HG03135 (cell line): Measurements from ENCODE around the gene DCST1.
A peak's percentile ranks its signal among the peaks of the same experiment; 100 is the strongest.

Experiments
- ATAC-seq: cut with Tn5 transposase; IDR thresholded peaks from one replicate; pipeline ENCODE4 v1.9.1; 2021; ENCODE audit warnings: mild to moderate bottlenecking, moderate library complexity; ENCODE audit not compliant: unreplicated experiment

Gene DCST1

DNA sequence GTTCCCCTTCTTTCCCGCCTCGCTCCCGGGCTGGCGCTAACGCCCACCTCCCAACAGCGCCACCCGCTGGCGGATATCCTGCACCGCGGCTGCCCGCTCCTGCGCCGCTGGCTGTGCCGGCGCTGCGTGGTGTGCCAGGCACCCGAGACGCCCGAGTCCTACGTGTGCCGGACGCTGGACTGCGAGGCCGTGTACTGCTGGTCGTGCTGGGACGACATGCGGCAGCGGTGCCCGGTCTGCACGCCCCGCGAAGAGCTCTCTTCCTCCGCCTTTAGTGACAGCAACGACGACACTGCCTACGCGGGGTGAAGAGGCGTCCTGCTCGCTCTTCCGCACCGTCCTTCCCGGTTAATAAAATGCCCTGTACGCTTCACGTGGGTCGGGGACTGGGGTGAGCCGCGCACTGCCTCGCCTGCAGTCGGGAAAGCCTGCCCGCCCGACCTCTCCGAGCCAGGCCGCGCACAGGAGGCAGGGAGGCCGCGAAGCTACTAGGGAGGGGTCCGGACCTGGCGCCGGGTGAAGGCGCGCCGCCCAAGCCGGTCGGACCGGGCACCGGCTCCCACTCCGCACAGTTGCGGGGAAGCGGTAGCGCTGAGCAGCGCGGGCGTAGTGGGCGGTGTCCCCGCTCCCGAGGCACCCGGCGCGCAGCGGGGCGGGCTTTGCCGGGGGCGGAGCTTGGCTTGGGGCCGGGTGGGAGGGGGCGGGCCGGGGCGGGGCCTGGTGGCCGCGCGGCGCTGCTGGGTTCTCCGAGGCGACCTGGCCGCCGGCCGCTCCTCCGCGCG, 17.1 kb downstream of the DCST1 start, which contains the start of gene ADAM15:
TSS of gene ADAM15 (plus strand) at position 757 of the 782 bp plus-strand sequence. CDS start 71 bp downstream, outside the sequence.
- ATAC-seq: peak; percentile 48

DNA sequence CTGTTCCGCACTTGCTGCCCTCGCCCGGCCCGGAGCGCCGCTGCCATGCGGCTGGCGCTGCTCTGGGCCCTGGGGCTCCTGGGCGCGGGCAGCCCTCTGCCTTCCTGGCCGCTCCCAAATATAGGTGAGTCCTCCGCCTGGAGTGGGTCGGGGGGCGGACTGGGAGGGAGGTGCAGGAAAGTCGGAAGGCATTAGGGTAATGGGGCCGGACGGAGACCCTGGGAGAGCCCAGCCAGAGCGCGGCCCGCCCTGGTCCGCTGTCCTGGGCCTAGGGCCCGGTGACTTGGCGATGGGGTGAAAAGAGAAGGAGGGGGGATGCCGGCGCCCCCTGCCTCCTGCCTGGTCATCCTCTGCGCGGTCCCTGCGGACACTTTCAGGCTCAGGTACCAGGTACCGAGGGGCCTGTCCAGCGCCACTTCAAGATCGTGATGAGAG, 17.7 kb downstream of the DCST1 start:
- ATAC-seq: peak; percentile 19

DNA sequence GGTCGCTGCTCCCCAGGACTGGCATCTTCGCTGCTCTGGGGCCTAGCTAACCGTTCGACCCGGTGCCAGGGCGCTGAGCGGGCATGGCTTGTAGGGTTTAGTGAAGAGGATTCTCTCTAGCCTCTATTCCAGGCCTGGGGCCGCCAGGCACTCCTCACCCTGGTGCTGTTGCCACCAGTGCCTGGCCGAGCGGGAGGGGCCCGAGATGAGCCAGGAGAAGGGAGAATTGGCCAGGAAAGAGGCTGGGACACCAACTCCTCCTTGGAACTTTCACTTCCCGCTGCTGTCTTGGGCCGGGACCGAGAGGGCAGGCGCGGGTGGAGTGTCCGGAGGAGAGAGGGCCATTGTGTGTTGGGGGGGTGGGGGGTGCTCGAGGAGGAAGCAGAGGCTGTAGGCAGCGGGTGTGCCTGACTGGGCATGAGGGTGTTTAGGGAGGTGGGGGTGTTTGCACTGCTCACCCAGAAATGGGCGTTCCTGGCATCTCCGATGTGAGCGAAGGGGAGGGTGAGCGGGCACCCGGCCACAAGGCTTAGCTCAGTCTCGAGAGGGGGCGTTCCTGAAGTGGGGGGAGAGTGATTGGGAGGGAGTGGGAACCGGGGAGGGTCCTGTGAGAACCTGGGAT, 18.3 kb downstream of the DCST1 start:
- ATAC-seq: peak; percentile 5

DNA sequence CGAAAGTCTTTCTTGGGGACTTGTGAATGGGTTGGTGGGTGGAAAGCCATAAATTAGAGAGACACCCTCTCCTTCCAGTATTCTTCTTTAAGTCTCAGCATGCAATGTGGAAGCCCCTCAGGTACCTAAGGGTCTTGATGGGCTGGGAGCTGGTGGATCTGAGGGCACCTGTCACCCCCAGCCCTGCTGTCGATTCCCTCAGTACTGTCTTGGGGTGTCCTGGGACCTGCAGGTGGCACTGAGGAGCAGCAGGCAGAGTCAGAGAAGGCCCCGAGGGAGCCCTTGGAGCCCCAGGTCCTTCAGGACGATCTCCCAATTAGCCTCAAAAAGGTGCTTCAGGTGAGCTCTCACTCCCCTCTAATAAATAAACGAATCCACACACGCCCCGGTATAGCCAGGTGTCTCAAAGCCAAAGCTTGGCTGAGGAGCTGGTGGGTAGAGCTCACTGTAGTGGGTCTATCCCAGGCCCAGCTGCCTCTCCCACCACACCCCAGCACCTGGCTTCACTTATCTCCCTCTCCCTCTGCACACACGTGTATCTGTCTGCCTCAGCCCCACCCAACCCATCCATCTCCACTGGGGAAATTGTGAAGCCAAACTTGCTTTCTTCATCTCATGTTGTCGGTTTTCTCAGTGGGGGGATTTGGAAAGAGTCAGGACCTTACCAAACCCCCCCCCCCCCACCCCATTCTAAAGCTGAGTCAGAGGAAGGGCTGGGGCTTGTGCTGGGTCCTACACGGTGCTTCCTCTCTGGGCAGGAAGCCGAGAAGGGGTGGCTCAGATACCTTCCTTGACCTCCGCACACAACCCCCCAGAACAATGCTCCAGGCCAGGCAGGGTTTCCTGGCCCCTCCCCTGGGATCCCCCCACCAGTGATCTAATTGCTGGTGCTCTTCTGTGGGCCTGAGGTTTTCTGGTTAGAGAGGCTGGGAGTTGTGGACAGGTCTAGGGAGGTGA, 19.1 kb downstream of the DCST1 start:
- ATAC-seq: no peak

DNA sequence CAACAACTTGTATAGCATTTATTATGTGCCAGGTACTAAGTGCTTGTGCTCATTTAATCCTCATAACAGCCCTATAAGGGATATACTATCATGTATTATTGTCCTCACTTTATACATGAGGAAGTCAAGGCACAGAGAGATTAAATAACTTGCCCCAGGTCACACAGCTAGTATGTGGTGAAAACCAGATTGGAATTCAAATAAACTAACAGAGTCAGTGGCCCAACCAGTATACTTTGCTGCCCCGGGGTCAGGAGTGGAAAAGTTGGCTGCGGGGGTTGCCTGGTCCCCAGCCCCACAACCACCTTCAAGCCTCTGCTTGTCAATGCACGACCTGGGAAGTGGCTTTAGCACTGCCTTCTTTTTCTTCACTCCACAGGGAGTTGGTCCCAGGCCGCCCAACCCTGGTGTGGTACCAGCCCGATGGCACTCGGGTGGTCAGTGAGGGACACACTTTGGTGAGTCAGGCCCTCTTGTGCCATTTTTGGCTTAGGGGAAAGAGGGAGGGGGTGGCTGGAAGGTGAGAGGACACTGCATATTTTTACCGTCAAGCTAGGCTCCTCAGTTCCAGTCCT, 20.0 kb downstream of the DCST1 start:
- no peak for ATAC-seq

DNA sequence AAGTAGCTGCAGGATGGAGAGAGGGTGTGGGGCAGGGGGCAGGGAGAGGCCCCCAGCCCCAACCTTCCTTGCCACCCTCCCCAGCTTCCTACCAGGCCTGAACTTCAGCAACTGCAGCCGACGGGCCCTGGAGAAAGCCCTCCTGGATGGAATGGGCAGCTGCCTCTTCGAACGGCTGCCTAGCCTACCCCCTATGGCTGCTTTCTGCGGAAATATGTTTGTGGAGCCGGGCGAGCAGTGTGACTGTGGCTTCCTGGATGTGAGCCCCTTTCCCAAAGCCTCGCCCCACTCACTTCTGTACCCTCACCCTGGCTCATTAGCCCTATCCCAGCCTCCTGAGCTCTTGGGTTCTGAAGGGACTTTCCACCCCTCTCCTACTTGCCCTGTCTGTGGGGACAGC, 23.5 kb downstream of the DCST1 start:
- ATAC-seq: no peak

DNA sequence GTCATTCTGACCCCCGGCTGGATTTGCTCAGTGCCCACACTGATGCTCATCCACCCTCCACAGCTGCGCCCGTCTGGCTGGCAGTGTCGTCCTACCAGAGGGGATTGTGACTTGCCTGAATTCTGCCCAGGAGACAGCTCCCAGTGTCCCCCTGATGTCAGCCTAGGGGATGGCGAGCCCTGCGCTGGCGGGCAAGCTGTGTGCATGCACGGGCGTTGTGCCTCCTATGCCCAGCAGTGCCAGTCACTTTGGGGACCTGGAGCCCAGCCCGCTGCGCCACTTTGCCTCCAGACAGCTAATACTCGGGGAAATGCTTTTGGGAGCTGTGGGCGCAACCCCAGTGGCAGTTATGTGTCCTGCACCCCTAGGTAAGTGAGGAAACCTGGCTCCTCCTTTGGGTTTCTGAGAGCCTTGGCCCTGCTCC, 24.2 kb downstream of the DCST1 start:
- ATAC-seq: no peak

DNA sequence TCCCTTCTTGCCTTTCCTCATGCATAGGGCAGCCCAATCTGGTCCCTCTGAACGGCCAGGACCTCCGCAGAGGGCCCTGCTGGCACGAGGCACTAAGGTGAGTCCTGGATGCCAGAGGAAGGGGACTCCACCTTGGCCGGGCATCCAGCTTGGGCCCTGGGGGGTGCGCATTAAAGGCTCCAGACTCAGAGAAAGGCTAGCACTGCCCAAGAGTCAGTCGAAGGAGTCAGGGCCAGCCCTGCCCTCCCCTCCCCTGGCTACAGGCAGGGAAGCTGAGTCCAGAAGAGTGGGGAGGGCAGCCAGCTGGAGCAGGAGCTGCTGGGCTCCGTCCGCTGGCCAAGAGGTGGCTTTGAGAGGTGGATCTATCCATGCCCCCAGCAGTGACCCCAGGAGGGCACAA, 27.1 kb downstream of the DCST1 start:
- no peak for ATAC-seq

DNA sequence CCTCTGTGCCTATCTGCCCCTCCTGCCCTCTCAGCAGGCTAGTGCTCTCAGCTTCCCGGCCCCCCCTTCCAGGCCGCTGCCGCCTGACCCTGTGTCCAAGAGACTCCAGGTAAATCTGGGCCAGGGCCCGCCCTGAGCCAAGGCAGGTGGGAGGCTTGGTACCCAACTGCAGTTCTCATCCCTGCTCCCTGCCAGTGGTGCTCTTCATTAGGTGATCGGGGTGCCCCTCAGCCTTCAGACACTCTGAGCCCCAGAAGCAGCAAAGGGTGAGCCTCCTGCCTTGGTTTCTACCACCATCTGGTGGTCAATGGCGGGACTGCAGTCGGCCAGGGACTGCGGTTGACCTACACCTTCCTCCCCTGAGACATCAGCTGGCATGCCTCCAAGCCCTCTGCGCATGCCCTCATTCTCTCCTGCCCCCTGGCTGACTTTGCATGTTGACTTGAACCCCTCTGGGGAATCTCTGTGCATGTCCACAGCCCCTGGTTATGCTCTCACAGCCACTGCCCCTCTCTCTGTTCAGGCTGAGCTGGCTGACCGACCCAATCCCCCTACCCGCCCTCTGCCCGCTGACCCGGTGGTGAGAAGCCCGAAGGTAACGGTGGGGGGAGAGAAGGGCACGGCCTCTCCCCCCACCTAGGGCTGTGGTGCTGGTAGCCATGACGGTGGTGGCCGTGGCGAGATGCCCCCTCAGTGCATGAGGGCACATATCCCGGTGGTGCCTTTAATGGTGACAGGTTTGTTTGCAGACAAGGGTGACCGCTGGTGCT, 27.9 kb downstream of the DCST1 start:
- ATAC-seq: peak; percentile 42

DNA sequence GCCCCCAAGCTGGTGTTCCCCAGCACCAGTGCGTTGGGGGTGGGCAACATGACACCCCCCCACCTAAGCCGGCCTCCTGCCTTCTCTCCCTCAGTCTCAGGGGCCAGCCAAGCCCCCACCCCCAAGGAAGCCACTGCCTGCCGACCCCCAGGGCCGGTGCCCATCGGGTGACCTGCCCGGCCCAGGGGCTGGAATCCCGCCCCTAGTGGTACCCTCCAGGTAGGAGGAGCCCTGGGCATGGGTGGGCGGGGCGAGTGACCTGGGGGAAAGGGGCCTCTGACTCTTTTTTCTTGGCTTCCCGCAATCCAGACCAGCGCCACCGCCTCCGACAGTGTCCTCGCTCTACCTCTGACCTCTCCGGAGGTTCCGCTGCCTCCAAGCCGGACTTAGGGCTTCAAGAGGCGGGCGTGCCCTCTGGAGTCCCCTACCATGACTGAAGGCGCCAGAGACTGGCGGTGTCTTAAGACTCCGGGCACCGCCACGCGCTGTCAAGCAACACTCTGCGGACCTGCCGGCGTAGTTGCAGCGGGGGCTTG, 28.6 kb downstream of the DCST1 start:
- ATAC-seq: no peak

DNA sequence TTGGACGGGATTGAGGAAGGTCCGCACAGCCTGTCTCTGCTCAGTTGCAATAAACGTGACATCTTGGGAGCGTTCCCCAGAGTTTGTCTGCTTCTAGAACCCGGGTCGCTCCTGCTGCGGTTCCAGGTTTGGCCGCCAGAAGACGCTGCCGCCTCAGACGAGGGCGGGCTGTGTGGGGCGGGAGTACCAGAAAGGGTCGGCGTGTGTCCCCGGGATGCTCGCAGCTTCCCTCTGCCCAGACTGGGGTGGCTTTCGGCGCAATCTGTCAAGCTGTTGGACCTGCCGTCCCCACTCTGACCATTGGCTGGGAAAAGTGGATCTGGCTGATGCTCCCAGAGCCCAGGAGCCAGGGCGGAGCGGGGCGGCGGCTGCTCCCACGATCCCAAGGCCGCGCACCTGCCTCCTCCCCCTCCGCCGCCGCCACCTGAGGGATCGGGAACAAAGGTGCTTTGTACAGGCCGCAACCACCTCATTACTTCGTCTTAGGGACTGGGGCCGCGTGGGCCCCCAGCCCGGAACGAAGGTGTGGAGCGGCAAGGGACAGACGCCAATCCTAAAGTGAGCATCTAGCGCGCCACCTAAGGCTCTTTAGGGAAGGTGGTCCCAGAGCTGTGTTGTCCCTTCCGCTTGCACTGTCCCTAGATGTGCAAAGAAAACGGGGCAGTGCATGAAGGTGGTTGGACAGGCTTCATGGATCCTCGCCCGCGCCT, 29.2 kb downstream of the DCST1 start:
- ATAC-seq: no peak

DNA sequence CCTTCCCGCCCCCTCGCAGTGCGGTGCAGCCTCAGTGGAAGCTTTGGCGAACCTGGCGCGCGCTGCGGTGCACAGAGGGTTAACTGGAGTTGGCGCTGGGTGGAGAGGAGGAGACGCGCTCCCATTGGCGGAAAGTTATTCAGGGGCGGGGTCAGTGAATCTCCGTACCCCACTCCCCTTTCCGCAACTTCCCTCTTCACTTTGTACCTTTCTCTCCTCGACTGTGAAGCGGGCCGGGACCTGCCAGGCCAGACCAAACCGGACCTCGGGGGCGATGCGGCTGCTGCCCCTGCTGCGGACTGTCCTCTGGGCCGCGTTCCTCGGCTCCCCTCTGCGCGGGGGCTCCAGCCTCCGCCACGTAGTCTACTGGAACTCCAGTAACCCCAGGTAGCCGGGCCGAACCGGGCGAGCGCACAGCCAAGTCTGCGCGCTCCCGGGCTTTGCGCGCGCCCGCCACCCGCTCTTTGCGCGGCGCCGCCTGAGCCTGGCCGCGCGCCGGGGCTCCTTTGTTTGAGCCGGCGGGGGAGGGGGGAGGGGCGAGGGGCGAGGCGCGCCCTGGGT, 30.0 kb downstream of the DCST1 start, which contains the start of gene EFNA4:
TSS of gene EFNA4 (plus strand) at position 191 of the 561 bp plus-strand sequence. CDS start at position 275, 84 bp downstream.
- ATAC-seq: peak; percentile 71

DNA sequence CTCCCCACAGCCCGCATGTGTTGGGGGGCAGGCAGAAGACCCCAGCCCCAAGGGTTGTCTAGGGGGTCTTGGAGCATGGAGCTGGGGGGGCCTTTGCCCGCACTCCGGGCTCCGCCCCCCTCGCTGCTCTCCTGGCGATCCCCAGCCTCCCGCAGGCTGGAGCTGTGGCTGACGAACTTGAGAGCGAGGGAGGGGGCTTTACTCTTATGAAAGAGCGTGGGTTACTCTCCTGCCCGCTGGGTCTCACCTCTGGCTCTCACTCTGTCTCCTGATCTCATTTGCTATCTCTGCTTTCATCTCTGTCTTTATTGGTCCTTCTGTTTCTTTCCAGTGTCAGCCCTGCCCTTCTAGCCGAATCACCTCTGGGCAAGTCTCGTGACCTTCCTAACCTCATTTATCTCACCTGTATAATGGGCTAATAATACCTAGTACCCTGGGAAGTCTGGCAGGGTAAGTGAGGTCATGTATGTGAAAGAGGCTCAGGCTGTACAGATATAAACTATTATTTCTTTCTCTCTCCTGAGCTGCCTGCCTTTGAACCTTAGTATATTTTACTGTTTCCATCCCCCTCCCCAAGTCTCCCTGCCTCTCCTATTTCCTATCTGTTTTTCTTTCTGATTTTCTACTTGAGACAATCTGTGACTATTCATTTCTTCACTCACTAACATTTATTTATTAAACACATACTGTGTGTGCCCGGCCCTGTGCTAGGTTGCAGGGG, 30.6 kb downstream of the DCST1 start:
- peak; percentile 10 for ATAC-seq

DNA sequence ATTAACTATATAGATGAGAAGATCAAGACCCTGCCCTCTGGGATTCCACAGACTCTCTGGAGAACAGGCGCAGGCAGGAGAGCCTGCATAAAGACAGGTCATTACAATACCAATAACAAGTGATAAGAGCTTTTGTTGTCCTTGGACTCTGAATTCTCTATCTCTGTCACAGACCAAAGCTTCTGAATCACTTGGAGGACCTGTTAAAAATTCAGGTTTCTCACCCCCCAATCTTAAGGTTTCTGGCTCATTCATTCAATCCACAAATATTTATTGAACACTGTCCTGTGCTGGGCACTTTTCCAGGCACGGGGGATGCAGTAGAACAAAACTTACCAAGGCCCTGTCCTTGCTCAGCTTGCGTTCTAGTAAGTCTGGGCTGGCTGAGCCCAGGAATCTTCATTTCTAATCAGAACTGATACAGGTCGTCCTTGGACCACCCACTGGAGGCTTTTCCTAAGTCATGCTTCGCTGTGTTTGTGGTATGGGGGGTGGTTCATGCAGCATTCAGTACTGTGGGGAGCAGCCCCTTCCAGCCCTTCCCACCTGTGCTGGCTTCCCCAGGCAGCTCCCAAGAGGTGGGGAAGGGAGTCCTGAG, 31.3 kb downstream of the DCST1 start:
- no peak for ATAC-seq

DNA sequence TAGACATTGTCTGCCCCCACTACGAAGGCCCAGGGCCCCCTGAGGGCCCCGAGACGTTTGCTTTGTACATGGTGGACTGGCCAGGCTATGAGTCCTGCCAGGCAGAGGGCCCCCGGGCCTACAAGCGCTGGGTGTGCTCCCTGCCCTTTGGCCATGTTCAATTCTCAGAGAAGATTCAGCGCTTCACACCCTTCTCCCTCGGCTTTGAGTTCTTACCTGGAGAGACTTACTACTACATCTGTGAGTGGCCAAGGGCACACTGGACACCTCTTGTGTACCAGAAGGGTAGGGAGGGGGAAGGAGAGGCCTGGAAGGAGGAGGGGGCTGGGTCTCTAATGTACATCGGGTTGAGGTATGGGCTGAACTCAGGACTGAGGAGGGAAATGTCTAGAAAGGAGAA, 33.2 kb downstream of the DCST1 start:
- ATAC-seq: no peak

DNA sequence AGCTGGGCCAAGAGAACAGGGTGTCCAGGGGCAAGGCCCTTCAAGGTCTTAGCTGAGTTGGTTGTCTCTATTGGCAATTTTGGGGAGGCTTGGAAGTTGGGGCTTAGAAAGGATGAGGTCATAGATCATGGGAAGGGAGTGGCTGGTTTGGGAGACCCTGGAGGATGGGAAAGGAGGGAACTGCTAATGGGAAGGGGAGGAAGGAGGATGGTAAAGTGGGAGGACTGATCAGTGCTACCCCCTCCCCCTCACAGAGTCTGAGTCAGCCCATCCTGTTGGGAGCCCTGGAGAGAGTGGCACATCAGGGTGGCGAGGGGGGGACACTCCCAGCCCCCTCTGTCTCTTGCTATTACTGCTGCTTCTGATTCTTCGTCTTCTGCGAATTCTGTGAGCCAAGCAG, 35.0 kb downstream of the DCST1 start:
- ATAC-seq: no peak

DNA sequence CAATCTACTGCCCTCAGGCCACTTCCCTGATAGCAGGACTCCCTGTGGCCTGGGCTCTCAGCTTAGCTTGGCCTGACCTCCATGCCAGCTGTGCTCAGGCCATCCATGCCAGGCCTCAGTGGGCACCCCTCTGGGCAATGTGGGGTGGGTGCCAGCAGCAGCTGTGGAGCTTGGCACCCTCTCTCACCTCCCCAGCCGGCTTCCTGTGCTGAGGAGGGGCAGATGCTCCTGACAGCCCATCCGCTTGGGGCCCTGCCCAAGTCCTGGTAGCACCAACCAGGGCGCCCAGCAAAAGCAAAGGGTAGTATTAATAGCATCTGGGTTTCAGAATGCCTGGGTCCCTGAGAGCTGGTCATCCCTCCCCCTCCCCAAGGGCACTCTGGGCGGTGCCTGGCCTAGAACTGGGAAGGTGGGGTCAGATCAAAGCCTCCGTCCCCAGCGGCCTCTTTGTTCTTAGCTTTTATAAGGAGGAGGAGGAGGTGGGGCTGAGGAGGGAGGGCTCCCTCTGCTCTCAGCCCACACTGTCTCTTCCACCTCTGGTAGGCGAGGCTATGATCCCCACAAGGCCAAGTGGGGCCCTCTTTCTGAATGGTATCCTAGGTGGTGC, 36.0 kb downstream of the DCST1 start:
- no peak for ATAC-seq
